Measurements from ENCODE around the gene NRK.

DNA sequence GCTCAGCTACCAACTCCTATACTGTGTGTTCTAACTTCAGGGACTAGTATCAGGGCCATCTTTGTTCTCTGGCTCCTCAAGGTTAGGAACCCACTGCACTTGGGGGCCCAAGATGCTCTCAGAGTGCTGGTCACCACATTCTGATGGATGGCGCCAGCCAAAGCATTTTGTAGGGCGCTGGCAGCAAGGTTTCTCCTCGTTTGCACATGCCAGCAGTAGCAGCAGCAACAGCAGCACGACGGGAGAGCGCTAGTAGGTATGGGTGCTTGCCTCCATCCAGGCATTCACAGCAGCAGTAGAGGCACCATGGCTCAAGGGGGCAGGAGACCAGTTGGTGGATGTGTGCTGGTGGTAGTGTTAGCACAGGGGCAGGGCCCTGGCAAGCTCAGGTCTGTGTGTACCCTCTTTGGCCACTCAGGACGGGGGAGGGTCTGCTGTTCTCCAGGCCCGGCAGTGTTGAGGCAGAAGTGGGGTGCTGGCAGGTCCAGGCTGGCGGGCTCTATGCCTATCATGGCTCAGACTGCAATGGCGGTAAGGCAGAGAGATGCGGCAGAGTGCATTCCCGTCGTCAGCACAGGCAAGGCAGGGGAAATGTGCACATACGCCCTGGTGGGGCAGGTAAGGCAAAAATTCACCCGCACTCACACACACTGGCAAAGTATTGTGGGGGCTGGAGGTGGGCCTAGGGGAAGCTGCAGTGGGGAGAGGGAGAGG, 159.6 kb downstream of the NRK start:
- TF ChIP-seq POLR2A (IDR thresholded peaks at IDR 0.05; ENCODE audit: low read depth, low read length) (no peak), POLR2AphosphoS5 (IDR thresholded peaks at IDR 0.05; ENCODE audit: low read depth, low read length) (no peak)

All from GM12892 (cell line).